Measurements from ENCODE around the gene SLX4IP.

DNA sequence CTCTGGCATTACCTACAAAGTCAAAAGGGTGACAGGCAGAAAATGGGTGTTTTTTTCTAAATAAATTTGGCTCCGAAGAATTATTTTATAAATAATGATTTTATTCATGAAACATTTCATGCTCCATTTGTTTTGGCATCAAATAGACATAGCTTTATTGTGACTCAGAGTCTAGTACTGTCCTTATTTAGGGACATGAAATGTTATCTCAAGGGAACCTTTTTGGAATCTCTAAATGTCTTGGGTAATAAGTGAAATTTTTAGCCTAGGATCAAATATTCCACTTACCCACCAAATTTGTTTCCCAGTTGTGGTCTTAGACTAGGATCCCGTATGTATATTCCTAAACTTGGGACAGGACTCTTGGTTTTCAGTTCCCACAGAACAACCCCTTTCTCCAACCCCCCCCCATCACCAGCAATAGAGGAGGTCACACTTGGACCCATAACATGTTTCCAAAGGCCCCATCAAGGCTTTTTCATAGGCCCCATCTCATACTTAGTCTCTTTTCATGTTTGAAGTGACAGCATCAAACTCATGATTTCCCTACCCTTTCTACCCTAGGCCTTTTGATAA lies 156.9 kb downstream of the SLX4IP start:
- TF ChIP-seq POLR2AphosphoS5 (IDR thresholded peaks at IDR 0.05; ENCODE audit: borderline replicate concordance, low read depth, low read length) (no peak), EZH2 (IDR thresholded peaks at IDR 0.05) (no peak)

All from SK-N-MC (cell line).